CD8-positive, alpha-beta memory T cell (primary cell): ENCODE data around the gene DNASE1L1. TPM values are rescaled to one million over a fixed set of nuclear protein-coding genes. Genes with fewer than 3 reads are reported as not detected.

Experiments used
- polyA plus RNA-seq: library from polyadenylated mRNA; unstranded; fragments of 300-500 nt; fragmentation: Illumina TruSeq; gene quantifications from one replicate; pipeline ENCODE4 v1.2.3, GENCODE V29; 2021
- total RNA-seq, 2 experiments: library from RNA; stranded (reverse); gene quantifications; one replicate each; pipeline ENCODE4 v1.2.3, GENCODE V29; 2021

Gene DNASE1L1
- total and polyA plus RNA-seq, 3 experiments from 2014 or later: 9.8 to 19.1 (median 10.1) TPM

Other genes with a start within 250 kb of the DNASE1L1 start
- gene OPN1MW, start 226.7 kb downstream of the DNASE1L1 start, total RNA-seq: not detected
- not detected for gene OPN1MW, start 226.7 kb downstream of the DNASE1L1 start, polyA plus RNA-seq
- gene OPN1MW2, start 189.5 kb downstream of the DNASE1L1 start, total RNA-seq: not detected
- not detected for gene OPN1MW2, start 189.5 kb downstream of the DNASE1L1 start, polyA plus RNA-seq
- gene OPN1MW3, start 151.7 kb downstream of the DNASE1L1 start, total RNA-seq: not detected
- gene OPN1MW3, start 151.7 kb downstream of the DNASE1L1 start, polyA plus RNA-seq: not detected
- not detected for gene TEX28, start 114.1 kb downstream of the DNASE1L1 start, total RNA-seq
- not detected for gene TEX28, start 114.1 kb downstream of the DNASE1L1 start, polyA plus RNA-seq
- under 1 TPM in 1 of 2 experiments, not detected in 1; 0.18 TPM for gene TKTL1, start 113.5 kb downstream of the DNASE1L1 start, total RNA-seq
- gene TKTL1, start 113.5 kb downstream of the DNASE1L1 start, polyA plus RNA-seq: 8.7 TPM
- gene FLNA, start 34.6 kb downstream of the DNASE1L1 start, total RNA-seq: 1,000 to 10,000 TPM; 1,299 to 1,356 TPM
- gene FLNA, start 34.6 kb downstream of the DNASE1L1 start, polyA plus RNA-seq: 799 TPM
- gene EMD, start 30.0 kb downstream of the DNASE1L1 start, total RNA-seq: 100 to 1,000 TPM; 107 to 119 TPM
- 37.2 TPM for gene EMD, start 30.0 kb downstream of the DNASE1L1 start, polyA plus RNA-seq
- gene RPL10, start 10.9 kb downstream of the DNASE1L1 start, total RNA-seq: 1,000 to 10,000 TPM; 3,198 to 3,218 TPM
- 4,855 TPM for gene RPL10, start 10.9 kb downstream of the DNASE1L1 start, polyA plus RNA-seq
- 10 to 100 TPM; 51.9 to 52.3 TPM for gene TAFAZZIN, start 2.3 kb upstream of the DNASE1L1 start, total RNA-seq
- gene TAFAZZIN, start 2.3 kb upstream of the DNASE1L1 start, polyA plus RNA-seq: 41.4 TPM
- 10 to 100 TPM; 43.0 to 43.2 TPM for gene ATP6AP1, start 19.4 kb upstream of the DNASE1L1 start, total RNA-seq
- 129 TPM for gene ATP6AP1, start 19.4 kb upstream of the DNASE1L1 start, polyA plus RNA-seq
- 100 to 1,000 TPM; 107 to 113 TPM for gene GDI1, start 27.9 kb upstream of the DNASE1L1 start, total RNA-seq
- 49.1 TPM for gene GDI1, start 27.9 kb upstream of the DNASE1L1 start, polyA plus RNA-seq
- 10 to 100 TPM; 79.5 to 81.3 TPM for gene FAM50A, start 34.9 kb upstream of the DNASE1L1 start, total RNA-seq
- gene FAM50A, start 34.9 kb upstream of the DNASE1L1 start, polyA plus RNA-seq: 59.6 TPM
- gene PLXNA3, start 49.0 kb upstream of the DNASE1L1 start, total RNA-seq: 10 to 100 TPM; 34.1 to 39.2 TPM
- 0.79 TPM for gene PLXNA3, start 49.0 kb upstream of the DNASE1L1 start, polyA plus RNA-seq
- 10 to 100 TPM; 72.5 to 74.6 TPM for gene LAGE3, start 70.0 kb upstream of the DNASE1L1 start, total RNA-seq
- 51.2 TPM for gene LAGE3, start 70.0 kb upstream of the DNASE1L1 start, polyA plus RNA-seq
- gene UBL4A, start 77.4 kb upstream of the DNASE1L1 start, total RNA-seq: 10 to 100 TPM; 58.9 to 64.3 TPM
- 55.3 TPM for gene UBL4A, start 77.4 kb upstream of the DNASE1L1 start, polyA plus RNA-seq
- 10 to 100 TPM; 40.8 to 45.7 TPM for gene SLC10A3, start 81.4 kb upstream of the DNASE1L1 start, total RNA-seq
- 81.0 TPM for gene SLC10A3, start 81.4 kb upstream of the DNASE1L1 start, polyA plus RNA-seq
- 10 to 100 TPM; 28.4 to 29.4 TPM for gene FAM3A, start 107.0 kb upstream of the DNASE1L1 start, total RNA-seq
- 29.6 TPM for gene FAM3A, start 107.0 kb upstream of the DNASE1L1 start, polyA plus RNA-seq
- gene G6PD, start 137.6 kb upstream of the DNASE1L1 start, total RNA-seq: 100 to 1,000 TPM; 108 to 116 TPM
- 10.7 TPM for gene G6PD, start 137.6 kb upstream of the DNASE1L1 start, polyA plus RNA-seq
- gene IKBKG, start 138.4 kb upstream of the DNASE1L1 start, total RNA-seq: 10 to 100 TPM; 33.9 to 35.4 TPM
- 34.8 TPM for gene IKBKG, start 138.4 kb upstream of the DNASE1L1 start, polyA plus RNA-seq
- gene CTAG1A, start 175.9 kb upstream of the DNASE1L1 start, total RNA-seq: not detected
- gene CTAG1A, start 175.9 kb upstream of the DNASE1L1 start, polyA plus RNA-seq: not detected
- not detected for gene CTAG1B, start 210.0 kb upstream of the DNASE1L1 start, total RNA-seq
- not detected for gene CTAG1B, start 210.0 kb upstream of the DNASE1L1 start, polyA plus RNA-seq
- gene CTAG2, start 244.3 kb upstream of the DNASE1L1 start, total RNA-seq: 10 to 100 TPM; 44.1 to 47.3 TPM
- gene CTAG2, start 244.3 kb upstream of the DNASE1L1 start, polyA plus RNA-seq: not detected